Hematopoietic multipotent progenitor cell (in vitro differentiated cells): ENCODE results near the gene LRRC37B. TPM values are rescaled to one million over a fixed set of nuclear protein-coding genes. Genes with fewer than 3 reads are reported as not detected.
"Not testable (repeated sequence)": the region's sequence is repeated elsewhere in the genome, so short reads cannot be mapped to it uniquely, and the experiment has no call there.

Experiments
- DNase-seq, 3 donors: peaks; one replicate each; pipeline ENCODE4 v3.0.0-alpha.2; 2011 to 2015; ENCODE audit warnings: low read depth in 2 of 3, low spot score in 2 of 3
- small RNA-seq: library from RNA; depleted of rRNA; stranded (forward); fragments of <200 nt; gene quantifications from one replicate; pipeline ENCODE3, GENCODE V24; 2012
- total RNA-seq: library from RNA; depleted of rRNA; stranded (reverse); fragments of >200 nt; gene quantifications from one replicate; pipeline ENCODE4 v1.2.3, GENCODE V29; 2012

Gene LRRC37B
- total RNA-seq, 1 donor = 31.0 TPM

GRCh38 chr17:32084942-32085829 is 78.0 kb downstream of the LRRC37B start:
- DNase-seq = not testable (repeated sequence)

GRCh38 chr17:32086833-32087232 is 79.7 kb downstream of the LRRC37B start:
- DNase-seq = not testable (repeated sequence)

DNA sequence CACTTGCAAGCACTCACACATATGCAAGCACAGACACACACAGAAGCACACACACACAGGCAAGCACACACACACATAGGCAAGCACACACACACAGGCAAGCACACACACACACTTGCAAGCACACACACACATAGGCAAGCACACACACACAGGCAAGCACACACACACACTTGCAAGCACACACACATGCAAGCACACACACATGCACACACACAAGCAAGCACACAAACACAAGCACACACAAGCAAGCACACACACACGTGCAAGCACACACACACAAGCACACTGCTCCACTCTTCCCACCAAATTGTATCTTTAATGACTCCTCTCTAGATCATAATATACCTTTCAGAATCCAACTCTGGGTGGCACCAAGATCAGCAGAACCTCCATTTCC is 84.9 kb downstream of the LRRC37B start:
- DNase-seq = not testable (repeated sequence)

DNA sequence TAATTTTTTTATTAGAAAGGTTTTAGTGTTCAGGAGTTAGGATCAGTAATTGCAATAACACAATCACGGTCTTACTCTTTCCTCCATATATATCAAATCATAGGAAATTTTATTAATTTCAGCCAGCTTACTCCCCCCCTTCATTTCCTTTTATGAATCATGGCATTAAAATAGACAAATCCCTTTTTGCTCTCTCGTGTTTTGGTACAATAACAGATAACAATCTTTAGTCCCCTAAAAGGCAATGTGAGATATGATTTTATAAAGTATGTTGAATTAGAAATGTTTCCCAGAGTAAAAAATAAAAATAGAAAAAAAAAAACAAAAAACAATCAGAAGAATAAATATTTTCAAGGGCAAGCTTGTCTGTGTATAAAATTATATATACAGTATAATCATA is 92.5 kb downstream of the LRRC37B start:
- no peak for DNase-seq

DNA sequence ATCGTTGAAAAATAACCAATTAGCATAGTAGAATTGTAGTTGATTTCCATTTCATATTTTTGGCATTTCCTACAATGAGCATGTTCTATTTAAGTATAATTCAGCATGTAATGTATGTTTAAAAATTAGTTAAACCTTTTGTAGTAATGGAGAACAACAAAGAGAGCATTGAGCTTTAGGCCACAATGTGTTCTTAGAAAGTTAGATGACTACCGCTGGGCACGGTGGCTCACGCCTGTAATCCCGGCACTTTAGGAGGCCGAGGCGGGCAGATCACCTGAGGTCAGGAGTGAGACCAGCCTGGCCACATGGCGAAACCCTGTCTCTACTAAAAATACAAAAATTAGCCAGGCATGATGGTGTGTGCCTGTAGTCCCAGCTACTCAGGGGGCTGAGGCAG is 93.1 kb downstream of the LRRC37B start:
- DNase-seq = not testable (repeated sequence)

DNA sequence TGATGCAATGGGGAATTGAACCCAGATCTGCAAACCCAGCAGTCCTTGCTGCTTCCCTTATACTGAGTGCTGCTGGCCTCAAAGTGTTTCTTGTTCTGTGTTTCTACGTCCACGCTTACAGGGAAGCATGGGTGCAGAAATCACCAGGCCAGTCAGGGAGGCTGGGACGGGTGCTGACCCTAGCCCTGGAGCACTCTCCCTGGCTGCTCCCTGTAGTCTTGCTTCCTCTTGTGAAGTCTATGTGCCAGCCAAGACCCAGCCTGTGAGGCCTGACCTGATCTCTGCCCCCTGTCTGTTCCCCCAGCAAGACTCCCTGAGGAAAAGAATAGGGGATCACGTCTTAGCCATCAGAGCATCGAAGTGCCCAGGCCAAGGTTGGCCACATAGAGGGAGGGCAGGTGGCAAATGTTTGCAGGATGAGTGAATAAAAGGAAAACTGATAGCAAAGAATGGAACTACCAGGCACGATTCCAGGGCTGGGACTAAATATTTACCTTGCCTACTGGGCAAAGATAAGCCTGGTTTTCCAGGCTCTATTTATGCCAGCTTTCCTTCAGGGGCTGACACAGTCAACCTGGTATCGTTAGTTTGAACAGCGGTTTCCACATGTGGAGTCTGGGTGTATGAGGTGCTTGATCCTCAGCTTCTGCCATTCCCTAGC is 93.9 kb downstream of the LRRC37B start:
- DNase-seq = no peak

DNA sequence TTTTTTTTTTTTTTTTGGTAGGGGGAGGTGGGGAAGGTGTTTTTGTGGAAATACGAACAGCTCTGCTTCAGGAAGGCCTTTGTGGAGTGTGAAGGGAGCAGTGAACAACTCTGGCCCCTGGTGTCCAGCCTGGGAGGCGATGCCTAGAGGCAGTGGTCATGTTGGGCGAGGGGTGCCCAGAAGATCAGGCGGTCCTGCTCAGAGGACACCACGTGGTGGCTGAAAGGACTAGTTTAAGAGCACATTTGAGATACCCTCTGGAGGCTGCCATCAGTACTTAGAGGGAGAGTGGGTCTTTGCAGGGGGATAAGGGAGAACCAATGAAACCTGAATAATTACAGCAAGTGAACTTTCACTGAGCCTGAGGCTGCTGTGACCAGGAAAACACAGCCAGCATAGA is 95.0 kb downstream of the LRRC37B start:
- DNase-seq = no peak

GRCh38 chr17:32102646-32103186 is 95.5 kb downstream of the LRRC37B start:
- DNase-seq = no peak

Small RNA genes lying within 50 kb of the gene (small RNA-seq; reads per million reads assigned to genes)
- gene AC090616.4 (not detected), gene RNA5SP437 (not detected)

Other genes with a start within 250 kb of the LRRC37B start
- gene COPRS, start 148.1 kb upstream of the LRRC37B start, total RNA-seq = 18.3 TPM
- 9.4 TPM for gene UTP6, start 105.7 kb upstream of the LRRC37B start, total RNA-seq
- gene SUZ12, start 70.4 kb upstream of the LRRC37B start, total RNA-seq = 9.7 TPM
- gene RHOT1, start 135.1 kb downstream of the LRRC37B start, total RNA-seq = 26.9 TPM